Activated T-helper 1 cell treated with anti-CD3 and anti-CD28 coated beads, Interleukin-2, amount 50 U/mL, for 16 hours (primary cell): ENCODE measurements around the gene UBR4.

Source experiments
- DNase-seq, 2 donors: peaks; one replicate each; pipeline ENCODE4 v3.0.0-alpha.2; 2020; ENCODE audit warnings: low read depth in 1 of 2, low spot score in 1 of 2

Gene UBR4

GRCh38 chr1:19037659-19038058, 172.4 kb downstream of the UBR4 start:
- no peak for DNase-seq

DNA sequence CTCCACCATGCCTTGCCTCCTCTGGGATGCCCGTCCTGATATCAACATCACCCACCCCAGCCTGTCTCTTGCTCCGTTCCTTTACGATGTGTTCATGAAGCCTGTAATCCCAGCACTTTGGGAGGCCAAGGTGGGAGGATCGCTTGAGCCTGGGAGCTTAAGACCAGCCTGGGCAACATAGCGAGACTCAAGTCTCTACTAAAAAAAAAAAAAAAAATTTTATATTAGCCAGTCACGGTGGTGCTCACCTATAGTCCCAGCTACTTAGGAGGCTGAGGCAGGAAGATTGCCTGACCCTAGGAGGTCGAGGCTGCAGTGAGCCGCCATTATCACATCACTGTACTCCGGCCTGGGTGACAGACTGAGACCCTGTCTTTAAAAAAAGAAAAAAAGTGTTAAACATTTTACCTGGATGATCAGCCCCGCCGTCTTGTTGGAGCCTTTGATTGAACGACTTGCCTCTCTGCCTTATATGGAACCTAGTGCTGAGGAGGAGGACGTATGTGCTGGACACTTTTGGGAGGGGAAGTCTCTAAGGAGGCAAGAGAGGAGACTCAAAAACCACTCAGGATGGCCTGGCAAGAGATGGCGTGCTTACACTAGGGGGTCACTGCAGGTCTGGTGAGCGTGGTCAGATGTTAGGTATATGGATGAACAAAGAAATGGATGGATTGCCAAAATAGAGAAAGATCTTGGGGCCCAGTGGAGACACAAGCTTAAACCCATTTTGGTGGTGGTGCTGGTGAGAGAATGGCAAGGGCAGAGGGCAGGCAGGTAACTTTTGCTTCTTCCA, 173.1 kb downstream of the UBR4 start:
- no peak for DNase-seq

DNA sequence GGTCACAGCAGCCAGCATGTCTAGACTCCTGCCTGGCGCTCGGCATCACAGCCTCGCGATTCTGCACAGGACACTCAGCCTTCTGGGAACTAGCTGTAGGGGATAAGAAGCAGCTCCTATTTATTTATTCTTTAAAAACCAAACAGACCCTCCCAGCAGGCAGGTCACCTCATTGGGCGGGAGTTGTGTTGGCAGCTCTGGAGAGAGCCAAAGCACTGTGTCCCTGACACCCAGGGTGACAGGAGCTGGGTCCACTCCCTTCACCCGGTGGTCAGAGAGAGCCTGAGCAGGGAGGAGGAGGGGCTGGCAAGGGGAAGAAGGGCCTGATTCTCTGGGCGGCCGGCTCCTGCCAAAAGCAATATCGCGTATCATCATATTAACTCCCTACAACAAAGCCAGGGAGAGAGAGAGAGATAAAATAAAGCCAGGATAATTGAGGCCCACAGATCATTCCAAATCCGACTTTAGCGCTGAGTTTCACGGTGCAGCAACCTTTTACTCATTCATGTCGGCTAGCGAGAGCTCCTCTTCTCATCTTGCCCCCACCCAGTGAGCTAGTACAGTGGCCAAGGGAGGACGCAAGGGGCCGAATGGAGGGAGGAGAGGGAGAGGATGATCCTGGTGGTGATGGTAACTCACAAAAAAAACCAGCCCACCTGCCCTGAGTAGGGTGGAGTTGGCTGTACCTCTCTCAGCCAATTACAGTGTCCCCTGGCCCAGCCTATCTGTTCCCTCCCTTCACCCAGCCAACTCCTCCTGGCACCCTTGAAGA, 173.8 kb downstream of the UBR4 start:
- no peak for DNase-seq

- no peak for DNase-seq
Observed at GRCh38 chr1:19035377-19036040, 174.6 kb downstream of the UBR4 start.

DNA sequence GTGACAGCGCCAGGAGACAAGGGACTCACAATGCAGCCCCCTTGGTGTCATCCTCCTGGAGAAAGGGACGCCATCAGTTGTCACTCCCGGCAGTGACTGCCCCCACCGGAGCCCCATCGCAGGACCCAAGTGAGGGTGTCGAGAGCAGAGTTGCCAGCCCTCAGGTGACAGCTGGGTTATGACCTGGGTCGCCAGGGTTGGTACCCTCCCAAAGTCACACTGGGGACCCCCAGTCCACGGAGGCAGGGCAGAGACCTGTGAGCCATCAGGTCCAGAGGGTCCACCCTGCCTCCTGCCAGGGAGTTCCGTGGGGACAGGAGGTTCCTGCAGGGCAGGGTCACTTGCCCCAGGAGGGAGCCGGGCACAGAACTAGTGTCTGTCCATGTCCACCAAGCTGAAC, 175.3 kb downstream of the UBR4 start:
- no peak for DNase-seq

DNA sequence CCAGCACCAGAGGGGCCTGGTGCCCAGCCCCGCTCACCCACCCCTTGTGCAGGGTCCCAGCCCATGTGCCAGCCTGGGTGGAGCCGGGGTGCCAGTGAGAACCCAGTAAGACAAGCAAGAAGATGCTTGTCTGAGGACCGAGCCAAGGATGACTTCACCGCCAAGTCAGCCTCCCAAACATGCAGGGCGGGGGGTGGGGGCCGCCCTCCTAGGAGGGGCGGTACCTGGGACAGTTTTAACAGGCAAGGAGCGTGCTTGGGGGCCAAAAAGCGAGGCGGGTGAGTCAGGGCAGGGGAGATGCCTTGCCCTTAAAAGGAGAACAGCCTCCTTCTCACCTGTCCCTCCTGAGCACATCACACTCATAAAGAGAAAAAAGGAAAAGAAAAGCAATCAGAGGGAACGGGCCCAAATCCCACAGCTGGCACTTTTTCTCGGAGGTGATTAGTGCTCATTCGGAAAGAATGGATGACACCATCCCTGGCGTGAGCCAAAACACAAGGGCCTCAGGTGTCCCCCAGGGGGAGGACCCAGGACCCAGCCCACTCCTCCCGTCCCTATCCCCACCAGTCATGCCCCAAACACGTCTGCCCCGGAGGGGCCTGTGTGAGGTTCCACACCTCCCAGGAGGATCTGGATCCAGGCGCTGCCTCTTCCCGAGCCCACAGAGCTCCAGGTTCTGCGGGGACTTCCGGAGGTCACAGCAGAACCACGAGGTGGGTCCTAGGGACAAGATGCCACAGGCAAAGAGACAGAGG, 176.0 kb downstream of the UBR4 start:
- no peak for DNase-seq

DNA sequence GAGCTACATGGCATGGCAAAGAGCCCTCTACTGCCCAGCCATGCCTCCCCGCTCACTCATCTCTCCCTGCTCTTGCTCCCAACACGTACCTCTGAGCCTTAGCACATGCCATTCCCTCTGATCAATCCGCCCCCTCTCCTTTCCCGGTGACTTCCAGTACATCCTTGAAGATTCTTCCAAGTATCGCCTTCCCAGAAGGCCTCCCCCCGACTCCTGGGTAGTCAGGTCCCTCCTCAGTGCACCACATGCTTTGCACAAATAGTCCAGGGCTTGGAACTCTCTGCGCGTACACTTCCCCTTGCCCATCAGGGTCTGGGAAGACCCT, 176.6 kb downstream of the UBR4 start:
- no peak for DNase-seq

- DNase-seq = no peak
Observed at GRCh38 chr1:19032701-19033514, 177.2 kb downstream of the UBR4 start.

- no peak for DNase-seq
Observed at GRCh38 chr1:19032413-19032695, 177.7 kb downstream of the UBR4 start.

DNA sequence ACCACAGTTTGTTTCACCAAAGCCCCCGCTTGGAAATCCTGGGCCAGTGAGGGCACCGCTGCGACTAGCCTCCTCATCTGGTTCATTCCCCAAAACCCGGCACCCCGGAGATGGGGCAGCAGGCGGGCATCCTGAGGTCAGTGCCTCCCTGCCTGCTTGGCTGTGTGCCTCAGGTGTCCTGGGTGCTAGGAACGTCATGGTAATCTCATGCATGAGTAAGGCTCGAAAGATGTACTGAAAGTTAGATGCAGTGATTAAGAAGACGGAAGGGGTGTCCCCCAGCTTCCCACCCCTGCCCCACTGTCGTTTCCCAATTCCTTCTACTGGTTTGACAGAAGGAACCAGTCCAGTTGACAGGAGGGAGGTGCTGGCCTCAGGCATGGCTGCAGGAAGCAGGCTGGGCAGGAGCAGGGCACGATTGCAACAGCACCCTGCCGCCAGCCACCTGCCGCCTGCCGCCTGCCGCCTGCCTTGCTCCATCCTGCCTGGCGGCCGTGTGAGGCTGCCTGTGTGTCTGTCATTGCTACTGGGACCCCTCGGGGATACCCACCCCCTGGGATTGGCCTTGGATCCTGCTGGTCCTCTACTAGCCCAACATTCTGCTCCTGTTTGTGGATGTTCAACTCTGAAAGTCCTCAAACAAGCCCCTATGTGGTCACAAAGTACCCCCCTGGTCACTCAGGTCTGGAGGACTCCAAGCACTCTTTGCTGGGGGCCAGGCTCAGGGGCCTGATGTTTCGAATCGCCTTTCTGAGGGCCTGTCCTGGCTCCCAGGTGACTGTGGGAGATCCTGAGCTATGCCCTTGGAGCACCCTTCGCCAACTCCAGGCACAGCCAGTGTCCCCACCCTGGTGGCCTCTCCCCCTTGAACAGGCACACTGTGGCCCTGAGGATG, 180.6 kb downstream of the UBR4 start:
- DNase-seq = no peak

- DNase-seq = no peak
Observed at GRCh38 chr1:19028546-19029129, 181.4 kb downstream of the UBR4 start.

DNA sequence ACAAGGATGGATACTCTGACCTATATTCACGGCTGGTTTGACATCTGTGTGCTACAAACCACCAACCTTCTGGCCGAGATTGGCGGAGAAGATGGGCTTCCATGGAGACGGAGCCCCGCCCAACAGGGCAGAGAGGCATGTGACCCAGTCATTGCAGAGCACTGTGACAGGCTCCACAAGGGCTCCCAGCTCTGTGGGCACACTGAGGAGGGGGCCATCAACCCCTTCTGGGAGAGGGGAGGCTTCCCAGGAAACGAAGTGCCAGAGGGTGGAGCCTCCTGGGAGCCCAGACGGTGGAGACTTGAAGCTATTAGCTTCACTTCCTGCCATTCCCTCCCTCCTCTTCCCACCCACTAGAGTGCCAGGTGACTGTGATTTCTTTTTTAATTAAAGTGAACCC, 182.0 kb downstream of the UBR4 start:
- no peak for DNase-seq
